Activated B cell treated with CpG ODN at 0.5 μM for 24 hours (primary cell): Measurements from ENCODE around the gene YIPF4. TPM values are rescaled to one million over a fixed set of nuclear protein-coding genes. Genes with fewer than 3 reads are reported as not detected.
A peak's percentile ranks its signal among the peaks of the same experiment; 100 is the strongest.
"Not testable (repeated sequence)": the region's sequence is repeated elsewhere in the genome, so short reads cannot be mapped to it uniquely, and the experiment has no call there.

Experiments
- ATAC-seq: fragments of 200-7000 bp; cut with Tn5 transposase; one replicate; pipeline ENCODE4 v1.10.0; 2021; ENCODE audit warnings: low read depth, mild to moderate bottlenecking, moderate library complexity
- CTCF ChIA-PET: fragments of 350-600 bp; sonication (Branson Sonifier 250); formaldehyde crosslinking; loops from one replicate; lab custom pipeline; 2021; ENCODE audit warnings: antibody characterized with exemption; lab: Charles Lee
- POLR2A ChIA-PET: fragments of 350-600 bp; sonication (Branson Sonifier 250); formaldehyde crosslinking; loops from one replicate; lab custom pipeline; 2021; ENCODE audit warnings: antibody characterized with exemption; lab: Charles Lee
- DNase-seq: peaks from one replicate; pipeline ENCODE4 v3.0.0; 2022
- H3K27ac Mint-ChIP-seq: one replicate; pipeline ENCODE4 v1.8.0; 2020; ENCODE audit warnings: mixed read lengths
- H3K27me3 Mint-ChIP-seq: one replicate; pipeline ENCODE4 v1.8.0; 2021; ENCODE audit warnings: mixed read lengths
- H3K36me3 Mint-ChIP-seq: one replicate; pipeline ENCODE4 v1.8.0; 2021; ENCODE audit warnings: low read depth, mixed read lengths
- H3K4me1 Mint-ChIP-seq: one replicate; pipeline ENCODE4 v1.8.0; 2021; ENCODE audit warnings: mixed read lengths
- H3K4me3 Mint-ChIP-seq: one replicate; pipeline ENCODE4 v1.8.0; 2020; ENCODE audit warnings: mild to moderate bottlenecking, mixed read lengths
- H3K9me3 Mint-ChIP-seq: one replicate; pipeline ENCODE4 v1.8.0; 2020; ENCODE audit warnings: mixed read lengths
- CTCF ChIP-seq: fragments of 200-600 bp; IDR thresholded peaks from one replicate; pipeline ENCODE4 v1.8.0; 2022; ENCODE audit warnings: antibody characterized with exemption, mild to moderate bottlenecking
- intact Hi-C: fragments of 100-400 bp; cut with micrococcal nuclease; formaldehyde crosslinking; loops from one replicate; pipeline ENCODE4 v1.15.1; 2024
- total RNA-seq: library from RNA; stranded (reverse); gene quantifications from 2 replicates; pipeline ENCODE4 v1.2.3, GENCODE V29; 2022

Gene YIPF4
- total RNA-seq, 1 donor from 2014 or later, result 27.2 TPM

- ChIA-PET CTCF (no interaction called here), POLR2A (no interaction called here)
- ATAC-seq (no peak), DNase-seq (no peak)
- H3K4me1 Mint-ChIP-seq, result no peaks in the 10 kb centered on the region
- H3K27me3 Mint-ChIP-seq, result no peaks in the 10 kb centered on the region
- intact Hi-C loops, result no loop called here
- TF ChIP-seq CTCF, result no peak
- H3K9me3 Mint-ChIP-seq, result no peaks in the 10 kb centered on the region
- H3K36me3 Mint-ChIP-seq, result peaks cover 7% of the 10 kb centered on the region
- no peak overlapping the region for H3K4me3 Mint-ChIP-seq
- H3K27ac Mint-ChIP-seq, result no peak overlapping the region
Measured at GRCh38 chr2:32330136-32330535, 52.4 kb downstream of the YIPF4 start.

- Mint-ChIP-seq H3K27me3 (no peaks in the 10 kb centered on the region), H3K27ac (no peak overlapping the region), H3K4me1 (no peaks in the 10 kb centered on the region), H3K36me3 (peaks cover 7% of the 10 kb centered on the region), H3K9me3 (no peaks in the 10 kb centered on the region), H3K4me3 (no peak overlapping the region)
- intact Hi-C loops, result no loop called here
- CTCF ChIA-PET, result no interaction called here
- no peak for ATAC-seq
- POLR2A ChIA-PET, result no interaction called here
- no peak for TF ChIP-seq CTCF
- no peak for DNase-seq
Measured at GRCh38 chr2:32342801-32343200, 65.1 kb downstream of the YIPF4 start.

- intact Hi-C loops, result loop anchor here (10.0 kb wide), 1 partner anchor 1124 kb away; the partner anchor contains the start of gene RASGRP3
- H3K4me3 Mint-ChIP-seq, H3K36me3 Mint-ChIP-seq, H3K4me1 Mint-ChIP-seq, H3K27ac Mint-ChIP-seq, ATAC-seq, CTCF ChIA-PET, H3K27me3 Mint-ChIP-seq, H3K9me3 Mint-ChIP-seq, DNase-seq: not testable (repeated sequence)
- POLR2A ChIA-PET, result interaction anchor here (0.7 kb wide), 1 partner anchor 14 kb away, joined by 4 read pairs; no protein-coding TSS in a partner anchor
Measured at GRCh38 chr2:32350797-32351196, 73.1 kb downstream of the YIPF4 start.

- CTCF ChIA-PET, result no interaction called here
- Mint-ChIP-seq H3K27me3 (no peaks in the 10 kb centered on the region), H3K27ac (peak overlapping the region; percentile 90), H3K9me3 (no peaks in the 10 kb centered on the region), H3K4me3 (peak overlapping the region; percentile 93), H3K36me3 (peaks cover 23% of the 10 kb centered on the region), H3K4me1 (peaks cover 32% of the 10 kb centered on the region)
- ATAC-seq (no peak), DNase-seq (no peak)
- intact Hi-C loops, result loop anchor here (1.0 to 10.0 kb wide), 6 partner anchors 79 to 1241 kb away; partner anchors contain the start of genes FAM98A, MEMO1, RASGRP3 and SLC30A6
- TF ChIP-seq CTCF, result no peak
- POLR2A ChIA-PET, result interaction anchor here (0.5 to 1.2 kb wide), 8 partner anchors 20 to 356 kb away, joined by 3 to 8 read pairs (median 4); partner anchors contain the start of gene SLC30A6
Measured at GRCh38 chr2:32355976-32356680, 78.4 kb downstream of the YIPF4 start.

- Mint-ChIP-seq H3K9me3 (peaks cover 4% of the 10 kb centered on the region), H3K4me1 (peaks cover 39% of the 10 kb centered on the region), H3K27me3 (no peaks in the 10 kb centered on the region), H3K27ac (peak within 1 kb of the TSS; percentile 90), H3K36me3 (peaks cover 30% of the 10 kb centered on the region), H3K4me3 (peak within 1 kb of the TSS; percentile 93)
- DNase-seq (peak; percentile 96), ATAC-seq (peak; percentile 87)
- ChIA-PET CTCF (no interaction called here), POLR2A (interaction anchor here (0.5 to 1.3 kb wide), 10 partner anchors 16 to 357 kb away, joined by 3 to 8 read pairs (median 3); partner anchors contain the start of genes NLRC4 and SLC30A6)
- intact Hi-C loops, result loop anchor here (1.0 to 10.0 kb wide), 7 partner anchors 79 to 1241 kb away; partner anchors contain the start of genes FAM98A, MEMO1, RASGRP3 and SLC30A6
- no peak for TF ChIP-seq CTCF
Measured at GRCh38 chr2:32356681-32357317, 79.1 kb downstream of the YIPF4 start, which contains the start of gene BIRC6. TSS of gene BIRC6 (plus strand) at chr2:32357023. CDS start at chr2:32357162, 139 bp downstream.
